Panc1 (cell line): ENCODE data around the gene SFPQ. TPM values are rescaled to one million over a fixed set of nuclear protein-coding genes. Genes with fewer than 3 reads are reported as not detected.
"Not testable (repeated sequence)": the region's sequence is repeated elsewhere in the genome, so short reads cannot be mapped to it uniquely, and the experiment has no call there.

ENCODE experiments used
- ATAC-seq: fragments of 200-7000 bp; cut with Tn5 transposase; 2 replicates; pipeline ENCODE4 v1.9.1; 2020; ENCODE audit warnings: mild to moderate bottlenecking, moderate library complexity
- BruUV-seq: library from RNA; stranded (reverse); fragments of 400-500 nt; replicated peaks from 2 replicates; lab custom pipeline; 2021; lab: Mats Ljungman, UMichigan
- CTCF ChIA-PET: fragments of 300-600 bp; sonication (Branson Sonifier 250); formaldehyde crosslinking; loops from one replicate; lab custom pipeline; 2022; ENCODE audit warnings: antibody characterized with exemption; lab: Charles Lee
- POLR2A ChIA-PET: fragments of 300-600 bp; sonication (Branson Sonifier 250); formaldehyde crosslinking; loops from one replicate; lab custom pipeline; 2022; ENCODE audit warnings: antibody characterized with exemption; lab: Charles Lee
- DNase-seq: peaks from one replicate; pipeline ENCODE4 v3.0.0-alpha.2; 2010; ENCODE audit warnings: low read depth, low spot score
- H3K27ac ChIP-seq: 2 replicates; pipeline ENCODE4 v1.5.1; 2011; ENCODE audit warnings: mild to moderate bottlenecking, low read length, inconsistent platforms
- H3K27me3 ChIP-seq: fragments of 200-500 bp; sonication (Bioruptor generic); 2 replicates; pipeline ENCODE4 v1.6.0; 2014; ENCODE audit warnings: low read length, inconsistent platforms; ENCODE audit not compliant: control insufficient read depth, insufficient read depth
- H3K36me3 ChIP-seq: fragments of 200-500 bp; sonication (Bioruptor generic); 2 replicates; pipeline ENCODE4 v1.5.1; 2014; ENCODE audit warnings: inconsistent platforms, mild to moderate bottlenecking, low read length, moderate library complexity; ENCODE audit not compliant: control insufficient read depth, insufficient read depth
- H3K4me1 ChIP-seq: 2 replicates; pipeline ENCODE4 v1.5.1; 2011; ENCODE audit warnings: inconsistent platforms, mild to moderate bottlenecking, low read length, moderate library complexity; ENCODE audit not compliant: control insufficient read depth, insufficient read depth
- H3K4me3 ChIP-seq, 2 experiments: 2 replicates each; pipeline ENCODE4 v1.5.1; 2011 to 2012; ENCODE audit warnings: low read depth in 2 of 2, low read length in 2 of 2, mild to moderate bottlenecking in 2 of 2, inconsistent platforms in 1 of 2, moderate library complexity in 1 of 2
- H3K9me3 ChIP-seq: fragments of 200-500 bp; sonication (Bioruptor generic); 2 replicates; pipeline ENCODE4 v1.5.1; 2014; ENCODE audit warnings: low read depth, mild to moderate bottlenecking, inconsistent platforms, low read length, moderate library complexity; ENCODE audit not compliant: control insufficient read depth, insufficient read depth
- POLR2AphosphoS5 ChIP-seq: IDR thresholded peaks from 2 replicates; pipeline ENCODE4 v1.6.1; 2012; ENCODE audit warnings: mild to moderate bottlenecking, low read depth, low read length, moderate library complexity
- SIN3A ChIP-seq: IDR thresholded peaks from 2 replicates; pipeline ENCODE4 v1.6.1; 2012; ENCODE audit warnings: low read depth, mild to moderate bottlenecking, low read length, moderate library complexity, borderline replicate concordance; ENCODE audit not compliant: insufficient read depth
- TCF7L2 ChIP-seq: IDR thresholded peaks from 2 replicates; pipeline ENCODE4 v1.6.1; 2011; ENCODE audit warnings: mild to moderate bottlenecking, low read depth, low read length, inconsistent platforms
- in situ Hi-C: cut with HindIII; loops from 2 replicates; pipeline ENCODE4 v1.10.0; 2016; ENCODE audit warnings: low sequenced_read_pairs, low pct_unique_long_range_greater_than_20kb
- intact Hi-C: fragments of 100-400 bp; cut with micrococcal nuclease; formaldehyde crosslinking; loops from one replicate; pipeline ENCODE4 v1.10.0; 2022; ENCODE audit not compliant: unreplicated experiment
- total RNA-seq: library from RNA; stranded (reverse); gene quantifications from one replicate; pipeline ENCODE4 v1.2.1, GENCODE V29; 2021; ENCODE audit not compliant: unreplicated experiment
- TF ChIP-seq, protein P1 (sequence below), 2 experiments: IDR thresholded peaks; 2 replicates each; pipeline ENCODE4 v1.6.1; 2011 to 2012; ENCODE audit warnings: low read depth in 2 of 2, control low read depth in 1 of 2, low read length in 1 of 2, mild to moderate bottlenecking in 1 of 2, moderate library complexity in 1 of 2; ENCODE audit not compliant: insufficient read depth in 1 of 2
- TF ChIP-seq, protein P2 (sequence below): fragments of 450-650 bp; IDR thresholded peaks from 2 replicates; pipeline ENCODE4 v1.5.1; 2017; ENCODE audit warnings: mild to moderate bottlenecking

SFPQ gene
- total RNA-seq, 1 experiment from 2014 or later = 266 TPM

DNA sequence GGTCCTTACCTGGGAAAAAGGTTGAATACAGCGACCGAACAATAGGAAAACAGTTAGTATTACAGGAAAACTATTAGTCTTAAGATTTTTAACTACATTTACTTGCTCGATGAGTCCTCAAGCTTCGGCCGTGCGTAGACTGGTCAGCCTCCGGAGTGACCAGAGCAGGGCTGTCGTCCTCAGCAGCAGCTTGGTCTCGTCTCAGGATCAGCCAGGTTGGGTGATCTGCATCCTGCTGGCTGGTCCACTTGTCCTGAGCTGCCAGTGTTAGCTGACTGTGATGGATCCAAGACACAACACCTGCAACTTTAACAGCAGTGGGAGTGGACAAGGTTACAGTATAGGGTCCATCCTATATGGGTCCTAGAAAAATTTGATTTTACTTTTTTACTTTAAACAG, 50.2 kb downstream of the SFPQ start:
- H3K27me3 ChIP-seq, H3K36me3 ChIP-seq, intact Hi-C loops, ATAC-seq, BruUV-seq, H3K4me1 ChIP-seq, in situ Hi-C loops, H3K27ac ChIP-seq, POLR2A ChIA-PET, H3K4me3 ChIP-seq, DNase-seq, CTCF ChIA-PET, H3K9me3 ChIP-seq: not testable (repeated sequence)

DNA sequence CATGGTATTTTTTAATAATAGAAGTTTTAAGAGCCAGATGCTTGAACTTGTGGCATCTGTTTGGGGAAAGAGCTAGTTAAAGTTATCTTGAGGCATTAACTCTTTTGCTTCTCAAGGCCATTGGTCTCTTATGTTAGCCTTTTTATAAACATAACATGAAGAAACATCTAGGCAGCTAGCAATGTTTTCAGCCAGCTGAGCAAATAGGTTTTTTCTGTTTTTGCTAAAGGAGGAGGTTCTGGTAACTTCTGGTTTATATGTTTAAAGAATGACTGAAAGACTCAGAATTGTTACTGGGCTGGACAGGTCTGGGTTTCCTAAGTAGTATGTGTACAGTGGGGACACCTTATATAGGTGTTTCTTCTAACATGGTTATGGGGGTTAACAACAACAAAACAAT, 50.7 kb downstream of the SFPQ start:
- H3K36me3 ChIP-seq, H3K27ac ChIP-seq, BruUV-seq, H3K9me3 ChIP-seq, CTCF ChIA-PET, POLR2A ChIA-PET, H3K27me3 ChIP-seq, H3K4me1 ChIP-seq, intact Hi-C loops, ATAC-seq, in situ Hi-C loops, H3K4me3 ChIP-seq, DNase-seq: not testable (repeated sequence)

DNA sequence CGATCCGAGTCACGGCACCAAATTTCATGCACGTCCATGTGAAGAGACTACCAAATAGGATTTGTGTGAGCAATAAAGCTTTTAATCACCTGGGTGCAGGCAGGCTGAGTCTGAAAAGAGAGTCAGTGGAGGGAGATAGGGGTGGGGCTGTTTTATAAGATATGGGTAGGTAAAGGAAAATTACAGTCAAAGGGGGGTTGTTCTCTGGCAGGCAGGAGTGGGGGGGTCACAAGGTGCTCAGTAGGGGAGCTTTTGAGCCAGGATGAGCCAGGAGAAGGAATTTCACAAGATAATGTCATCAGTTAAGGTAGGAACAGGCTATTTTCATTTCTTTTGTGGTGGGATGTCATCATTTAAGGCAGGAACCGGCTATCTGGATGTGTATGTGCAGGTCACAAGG, 55.4 kb downstream of the SFPQ start:
- POLR2A ChIA-PET, CTCF ChIA-PET, H3K27me3 ChIP-seq, H3K36me3 ChIP-seq, ATAC-seq, H3K9me3 ChIP-seq, H3K4me1 ChIP-seq, H3K4me3 ChIP-seq, H3K27ac ChIP-seq, intact Hi-C loops, BruUV-seq, DNase-seq, in situ Hi-C loops: not testable (repeated sequence)

DNA sequence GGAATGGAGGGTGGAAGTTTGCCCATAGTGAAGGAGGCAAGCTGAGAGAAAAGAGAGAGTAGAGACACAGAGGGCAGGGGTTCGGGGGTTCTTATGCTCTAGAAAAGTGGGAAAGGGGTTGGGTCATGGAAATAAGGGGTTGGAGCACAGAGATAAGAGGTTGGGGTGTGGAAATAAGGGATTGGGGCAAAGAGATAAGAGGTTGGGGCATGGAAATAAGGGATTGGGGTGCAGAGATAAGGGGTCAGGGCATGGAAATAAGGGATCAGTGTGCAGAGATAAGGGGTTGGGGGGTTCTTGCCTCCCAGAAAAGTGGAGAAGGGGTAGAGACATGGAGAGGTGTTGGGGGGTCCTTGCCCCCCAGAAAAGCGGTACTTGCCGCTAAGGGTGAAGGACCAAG, 56.2 kb downstream of the SFPQ start:
- intact Hi-C loops (no loop called here), in situ Hi-C loops (no loop called here)
- POLR2A ChIA-PET = no interaction called here
- ATAC-seq (no peak), DNase-seq (no peak)
- Histone ChIP-seq H3K27ac (no peak overlapping the region), H3K4me1 (no peaks in the 10 kb centered on the region), H3K27me3 (no peaks in the 10 kb centered on the region), H3K36me3 (no peaks in the 10 kb centered on the region), H3K9me3 (no peaks in the 10 kb centered on the region), H3K4me3 (no peak overlapping the region)
- CTCF ChIA-PET = no interaction called here
- TF ChIP-seq TCF7L2 (no peak), POLR2AphosphoS5 (no peak), SIN3A (no peak)
- TF ChIP-seq, protein P1, sequence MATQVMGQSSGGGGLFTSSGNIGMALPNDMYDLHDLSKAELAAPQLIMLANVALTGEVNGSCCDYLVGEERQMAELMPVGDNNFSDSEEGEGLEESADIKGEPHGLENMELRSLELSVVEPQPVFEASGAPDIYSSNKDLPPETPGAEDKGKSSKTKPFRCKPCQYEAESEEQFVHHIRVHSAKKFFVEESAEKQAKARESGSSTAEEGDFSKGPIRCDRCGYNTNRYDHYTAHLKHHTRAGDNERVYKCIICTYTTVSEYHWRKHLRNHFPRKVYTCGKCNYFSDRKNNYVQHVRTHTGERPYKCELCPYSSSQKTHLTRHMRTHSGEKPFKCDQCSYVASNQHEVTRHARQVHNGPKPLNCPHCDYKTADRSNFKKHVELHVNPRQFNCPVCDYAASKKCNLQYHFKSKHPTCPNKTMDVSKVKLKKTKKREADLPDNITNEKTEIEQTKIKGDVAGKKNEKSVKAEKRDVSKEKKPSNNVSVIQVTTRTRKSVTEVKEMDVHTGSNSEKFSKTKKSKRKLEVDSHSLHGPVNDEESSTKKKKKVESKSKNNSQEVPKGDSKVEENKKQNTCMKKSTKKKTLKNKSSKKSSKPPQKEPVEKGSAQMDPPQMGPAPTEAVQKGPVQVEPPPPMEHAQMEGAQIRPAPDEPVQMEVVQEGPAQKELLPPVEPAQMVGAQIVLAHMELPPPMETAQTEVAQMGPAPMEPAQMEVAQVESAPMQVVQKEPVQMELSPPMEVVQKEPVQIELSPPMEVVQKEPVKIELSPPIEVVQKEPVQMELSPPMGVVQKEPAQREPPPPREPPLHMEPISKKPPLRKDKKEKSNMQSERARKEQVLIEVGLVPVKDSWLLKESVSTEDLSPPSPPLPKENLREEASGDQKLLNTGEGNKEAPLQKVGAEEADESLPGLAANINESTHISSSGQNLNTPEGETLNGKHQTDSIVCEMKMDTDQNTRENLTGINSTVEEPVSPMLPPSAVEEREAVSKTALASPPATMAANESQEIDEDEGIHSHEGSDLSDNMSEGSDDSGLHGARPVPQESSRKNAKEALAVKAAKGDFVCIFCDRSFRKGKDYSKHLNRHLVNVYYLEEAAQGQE (IDR thresholded peaks at IDR 0.05; ENCODE audit: insufficient read depth in 1 of 2, low read depth in 2 of 2, low read length in 1 of 2) = no peak
- TF ChIP-seq, protein P2, sequence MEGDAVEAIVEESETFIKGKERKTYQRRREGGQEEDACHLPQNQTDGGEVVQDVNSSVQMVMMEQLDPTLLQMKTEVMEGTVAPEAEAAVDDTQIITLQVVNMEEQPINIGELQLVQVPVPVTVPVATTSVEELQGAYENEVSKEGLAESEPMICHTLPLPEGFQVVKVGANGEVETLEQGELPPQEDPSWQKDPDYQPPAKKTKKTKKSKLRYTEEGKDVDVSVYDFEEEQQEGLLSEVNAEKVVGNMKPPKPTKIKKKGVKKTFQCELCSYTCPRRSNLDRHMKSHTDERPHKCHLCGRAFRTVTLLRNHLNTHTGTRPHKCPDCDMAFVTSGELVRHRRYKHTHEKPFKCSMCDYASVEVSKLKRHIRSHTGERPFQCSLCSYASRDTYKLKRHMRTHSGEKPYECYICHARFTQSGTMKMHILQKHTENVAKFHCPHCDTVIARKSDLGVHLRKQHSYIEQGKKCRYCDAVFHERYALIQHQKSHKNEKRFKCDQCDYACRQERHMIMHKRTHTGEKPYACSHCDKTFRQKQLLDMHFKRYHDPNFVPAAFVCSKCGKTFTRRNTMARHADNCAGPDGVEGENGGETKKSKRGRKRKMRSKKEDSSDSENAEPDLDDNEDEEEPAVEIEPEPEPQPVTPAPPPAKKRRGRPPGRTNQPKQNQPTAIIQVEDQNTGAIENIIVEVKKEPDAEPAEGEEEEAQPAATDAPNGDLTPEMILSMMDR = no peak
- BruUV-seq = no TSS peak
